ENCODE results near the gene DLX2.
A peak's percentile ranks its signal among the peaks of the same experiment; 100 is the strongest.
"Not testable (repeated sequence)": the region's sequence is repeated elsewhere in the genome, so short reads cannot be mapped to it uniquely, and the experiment has no call there.

The DLX2 gene

GRCh38 chr2:172102391-172103359, at the start of gene DLX2:
Gene DLX2 (minus strand): TSS chr2:172102900. CDS start chr2:172102538, 362 bp downstream.
- peak; percentile 94 for DNase-seq

DNA sequence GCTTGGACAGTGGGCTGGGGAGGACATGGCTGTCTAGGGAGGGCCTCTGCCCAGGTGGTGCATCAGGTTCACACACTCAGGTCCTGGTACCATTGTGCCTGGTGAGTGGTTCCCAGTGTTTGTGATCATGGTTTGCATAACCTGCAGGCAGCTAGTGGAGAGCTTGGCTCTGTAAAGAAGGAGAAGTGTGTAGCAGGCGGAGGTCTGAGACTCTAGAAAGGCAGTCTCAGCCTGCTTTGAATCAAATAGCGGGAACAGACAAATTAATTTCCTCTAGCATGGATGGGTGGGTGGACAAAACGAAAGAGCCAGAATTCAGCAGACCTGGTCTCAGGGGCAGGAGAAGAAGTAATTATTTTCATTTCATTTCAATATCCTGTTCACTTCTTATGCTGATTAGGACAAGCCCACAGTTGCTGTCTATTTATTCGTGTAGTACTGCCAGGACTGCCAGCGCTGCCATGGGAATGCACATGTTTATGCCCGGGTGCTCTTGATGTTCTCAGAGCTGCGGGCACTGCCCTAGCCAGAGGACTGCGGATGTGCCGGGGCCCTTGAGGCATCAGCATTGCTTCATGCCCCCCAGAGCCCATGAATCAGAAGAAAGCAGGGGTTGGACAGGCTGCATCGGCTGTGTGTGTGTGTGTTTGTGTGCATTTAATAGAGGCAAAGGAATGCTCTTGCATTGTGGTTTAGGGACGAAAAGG, 45.4 kb upstream of the DLX2 start:
- no peak for DNase-seq

DNA sequence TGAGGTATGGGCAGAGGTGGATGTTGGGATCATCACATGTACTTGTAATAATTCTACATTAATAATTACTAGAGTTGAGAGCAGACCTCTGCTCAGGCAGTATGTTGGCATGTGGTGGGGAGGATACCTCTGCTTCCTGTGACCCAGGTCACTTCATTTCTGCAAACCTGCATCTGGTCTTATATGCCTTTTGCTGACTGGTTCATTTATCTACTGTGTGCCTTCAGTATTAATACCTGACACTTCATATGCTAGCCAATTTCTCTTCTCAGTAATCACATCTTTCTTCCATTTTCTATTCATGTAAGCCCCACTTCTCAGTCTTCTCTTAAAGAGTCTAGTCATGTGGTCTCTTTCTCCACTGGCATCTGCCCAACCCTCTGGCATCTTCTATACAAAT, 41.1 kb upstream of the DLX2 start:
- DNase-seq, result no peak

DNA sequence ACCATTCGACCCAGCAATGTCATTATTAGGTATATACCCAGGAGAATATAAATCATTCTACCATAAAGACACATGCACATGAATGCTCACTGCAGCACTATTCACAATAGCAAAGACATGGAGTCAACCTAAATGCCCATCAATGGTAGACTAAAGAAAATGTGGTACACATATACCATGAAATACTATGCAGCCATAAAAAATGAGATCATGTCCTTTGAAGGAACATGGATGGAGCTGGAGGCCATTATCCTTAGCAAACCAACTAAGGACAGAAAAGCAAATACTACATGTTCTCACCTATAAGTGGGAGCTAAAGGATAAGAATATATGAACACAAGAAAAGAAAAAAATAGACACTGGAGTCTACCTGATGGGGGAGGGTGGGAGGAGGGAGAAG, 36.0 kb upstream of the DLX2 start:
- not testable (repeated sequence) for DNase-seq

DNA sequence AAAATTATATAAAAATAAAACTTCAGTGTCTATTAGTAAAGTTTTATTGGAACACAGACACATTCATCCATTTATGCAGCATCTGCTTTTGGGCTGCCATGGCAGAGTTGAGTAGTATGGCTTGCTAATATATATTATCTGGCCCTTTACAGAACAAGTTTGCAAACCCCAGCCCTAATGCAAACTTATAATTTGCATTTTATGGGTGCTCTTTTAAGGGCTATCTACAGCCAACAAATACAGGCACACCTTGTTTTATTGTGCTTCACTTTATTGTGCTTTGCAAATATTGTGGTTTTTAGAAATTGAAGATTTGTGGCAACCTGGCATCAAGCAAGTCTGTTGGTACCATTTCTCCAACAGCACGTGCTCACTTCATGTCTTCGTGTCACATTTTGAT, 35.2 kb upstream of the DLX2 start:
- DNase-seq, result no peak

DNA sequence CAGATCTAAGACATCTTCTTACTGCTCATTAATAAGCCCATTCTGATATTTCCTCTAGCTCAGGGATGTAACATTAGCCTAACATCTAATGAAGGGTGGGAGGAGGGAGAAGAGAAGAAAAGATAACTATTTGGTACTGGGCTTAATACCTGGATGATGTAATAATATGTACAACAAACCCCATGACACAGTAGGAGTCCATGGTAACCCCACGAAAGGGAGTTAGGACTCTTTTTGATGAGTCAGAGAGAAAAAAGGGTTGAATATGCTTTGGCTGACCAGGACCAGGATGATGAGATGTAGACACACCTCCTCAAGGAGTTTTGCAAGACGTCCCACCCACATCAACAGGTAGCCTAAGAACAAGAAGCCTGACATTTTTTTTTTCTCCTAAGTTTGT, 34.4 kb upstream of the DLX2 start:
- DNase-seq, result no peak

DNA sequence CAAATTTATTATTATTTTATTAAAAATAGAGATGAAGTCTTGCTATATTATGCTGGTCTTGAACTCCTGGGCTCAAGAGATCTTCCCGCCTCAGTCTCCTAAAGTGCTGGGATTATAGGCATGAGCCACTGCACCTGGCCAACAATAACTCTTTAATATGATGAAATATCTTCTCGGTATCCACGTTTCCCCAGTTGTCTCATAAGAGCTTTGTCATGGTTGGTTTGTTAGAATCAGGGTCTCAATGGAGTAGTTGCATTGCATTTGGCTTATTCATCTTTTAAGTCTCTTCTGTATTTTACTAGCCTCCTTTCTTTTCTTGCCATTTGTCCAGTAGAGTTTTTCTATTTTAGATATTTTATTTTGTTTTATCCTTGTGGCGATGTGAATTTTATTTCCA, 32.7 kb upstream of the DLX2 start:
- no peak for DNase-seq

- no peak for DNase-seq
These were observed 31.6 kb upstream of the DLX2 start for GRCh38 chr2:172134270-172134669.

- no peak for DNase-seq
These were observed 29.2 kb upstream of the DLX2 start for GRCh38 chr2:172131713-172132555.

DNA sequence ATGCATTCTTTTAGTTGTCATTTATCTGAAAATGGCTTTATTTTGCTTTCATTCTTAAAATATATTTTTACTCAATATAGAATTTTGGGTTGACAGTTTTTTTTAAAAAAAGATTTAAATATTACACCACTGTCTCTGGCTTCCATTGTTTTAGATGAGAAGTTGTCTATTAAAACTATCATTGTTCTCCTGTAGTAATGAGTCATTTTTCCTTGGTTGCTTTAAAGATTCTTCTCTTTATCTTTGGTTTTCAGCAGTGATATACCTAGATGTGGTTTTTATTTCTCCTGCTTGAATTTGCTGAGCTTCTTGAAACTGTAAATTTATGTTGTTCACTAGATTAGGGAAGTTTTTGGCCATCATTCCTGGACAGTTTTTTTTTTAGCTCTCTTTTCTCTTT, 26.7 kb upstream of the DLX2 start:
- no peak for DNase-seq

DNA sequence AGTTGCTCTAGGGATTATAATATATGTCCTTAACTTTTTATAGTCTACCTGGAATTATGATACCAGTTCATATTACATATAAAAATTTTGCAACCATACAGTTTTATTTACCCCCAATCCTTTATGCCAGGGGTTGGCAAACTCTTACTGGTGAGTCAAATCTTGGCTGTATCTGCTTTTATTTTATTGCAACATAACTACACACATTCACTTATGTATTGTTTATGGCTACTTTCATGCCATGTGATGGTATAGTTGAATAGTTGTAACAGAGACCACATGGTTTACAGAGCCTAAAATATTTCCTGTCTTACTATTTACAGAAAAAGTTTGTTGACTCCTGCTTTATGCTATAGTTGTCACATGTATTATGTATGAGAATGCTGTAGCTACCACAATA, 25.8 kb upstream of the DLX2 start:
- DNase-seq, result no peak

DNA sequence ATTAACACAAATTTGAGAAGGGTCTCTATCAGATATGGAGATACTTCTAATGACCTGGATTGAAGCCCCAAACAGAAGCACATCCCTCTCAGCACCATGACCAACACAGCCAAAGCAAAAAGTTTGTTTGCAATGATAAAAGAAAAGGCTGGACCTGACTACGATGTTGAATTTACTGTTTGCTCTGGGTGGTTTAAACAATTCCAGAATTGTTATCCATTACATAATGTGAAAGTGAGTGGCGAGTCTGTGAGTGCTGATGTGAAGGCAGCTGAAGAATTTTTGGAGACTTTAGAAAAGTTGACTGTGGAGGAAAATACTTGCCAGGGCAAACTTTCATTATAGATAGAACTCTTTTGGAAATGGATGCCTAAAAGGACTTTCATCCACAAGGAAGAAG, 17.4 kb upstream of the DLX2 start:
- no peak for DNase-seq

DNA sequence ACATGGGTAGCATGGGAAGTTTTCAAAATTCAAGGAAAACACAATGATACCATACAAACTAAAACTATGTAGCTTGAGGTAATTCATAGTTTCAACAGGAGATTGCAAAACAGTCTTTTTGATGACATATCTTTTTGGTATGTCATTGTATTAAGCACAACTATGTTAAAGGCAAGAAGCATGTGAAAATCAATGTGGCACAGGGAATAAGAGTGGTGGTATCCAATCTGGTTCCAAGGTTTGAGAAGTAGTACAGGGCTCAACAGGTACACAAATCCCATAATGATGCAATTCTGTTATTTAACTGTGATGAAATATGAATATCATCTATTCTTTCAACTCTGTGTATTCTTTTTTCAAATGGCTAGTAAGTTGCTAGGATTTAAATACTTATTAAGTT, 16.4 kb upstream of the DLX2 start:
- no peak for DNase-seq

- no peak for DNase-seq
These were observed 13.4 kb upstream of the DLX2 start for GRCh38 chr2:172116107-172116506.

DNA sequence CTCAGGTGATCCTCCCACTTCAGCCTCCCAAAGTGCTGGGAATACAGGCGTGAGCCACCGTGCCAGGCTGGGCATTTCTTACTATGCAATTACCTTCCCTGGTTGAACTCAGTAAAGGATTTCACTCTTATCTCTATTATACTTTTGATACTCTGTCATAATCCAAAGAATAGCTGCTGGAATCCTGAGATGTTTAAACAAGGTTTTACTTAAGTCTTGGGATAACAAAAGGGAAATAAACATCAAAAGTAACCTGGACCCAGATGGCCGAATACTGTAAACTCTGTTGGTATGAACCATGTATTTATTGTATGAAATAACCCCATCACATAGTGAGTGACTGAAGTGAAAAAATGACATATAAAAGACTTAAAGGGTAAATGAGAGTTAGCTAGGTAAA, 11.9 kb upstream of the DLX2 start:
- DNase-seq, result no peak

- not testable (repeated sequence) for DNase-seq
These were observed 11.5 kb upstream of the DLX2 start for GRCh38 chr2:172114176-172114575.

GRCh38 chr2:172113617-172114016, 10.9 kb upstream of the DLX2 start:
- peak; percentile 11 for DNase-seq

- DNase-seq, result no peak
These were observed 7.5 kb upstream of the DLX2 start for GRCh38 chr2:172109988-172110811.

DNA sequence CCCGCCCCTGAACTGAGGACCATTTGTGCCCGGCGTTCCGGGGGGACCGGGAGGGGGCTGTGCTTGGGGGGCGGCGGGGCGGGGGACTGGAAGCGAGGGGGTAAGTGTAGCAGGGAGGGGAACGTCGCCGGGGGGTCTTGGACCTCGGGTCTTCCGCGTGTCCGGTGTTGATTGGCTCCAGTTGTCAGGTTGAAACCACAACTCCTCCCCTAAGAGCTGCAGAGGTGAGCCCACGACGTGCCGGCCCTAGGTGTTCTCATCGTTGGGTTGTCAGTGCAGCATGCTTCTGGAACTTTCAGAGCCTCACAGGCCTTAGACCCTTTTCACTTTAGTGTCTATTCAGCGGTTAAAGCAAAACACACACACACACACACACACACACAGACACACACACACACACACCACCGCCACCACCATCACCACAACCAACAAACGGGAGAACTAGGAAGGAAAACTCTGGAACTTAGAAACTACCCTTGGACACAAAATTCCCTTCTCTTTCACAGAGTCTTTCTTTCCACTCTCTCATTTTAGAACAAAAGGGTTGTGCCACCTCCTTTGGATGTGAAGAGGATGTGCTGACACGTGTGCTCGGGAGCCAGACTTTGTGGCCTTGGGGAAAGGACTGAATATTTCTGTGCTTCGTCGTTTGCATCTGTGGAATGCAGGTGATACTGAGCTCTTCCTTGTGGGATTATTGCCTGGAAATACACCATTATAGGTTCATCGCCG, 6.7 kb upstream of the DLX2 start:
- no peak for DNase-seq

DNA sequence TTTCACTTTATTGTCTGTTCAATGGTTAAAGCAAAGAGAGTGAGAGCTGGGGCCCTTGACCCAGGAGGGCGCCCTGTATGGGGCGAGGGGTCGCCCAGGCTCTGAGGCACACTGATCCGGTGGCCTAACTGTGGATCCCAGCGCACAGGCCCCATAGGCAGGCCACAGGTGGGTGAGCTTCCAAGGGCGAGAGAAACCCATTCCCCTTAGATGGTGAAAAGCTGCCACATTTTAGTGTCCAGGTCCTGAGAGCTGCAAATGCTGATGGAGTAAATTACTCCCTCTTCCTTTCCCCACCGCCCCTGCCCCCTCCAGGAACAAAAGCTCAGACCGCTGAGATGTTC, 5.9 kb upstream of the DLX2 start:
- DNase-seq, result no peak

GRCh38 chr2:172107690-172108586, 5.2 kb upstream of the DLX2 start:
- no peak for DNase-seq
